HG02884 (cell line): ENCODE data around the gene CCDC148.

Experiments
- ATAC-seq: cut with Tn5 transposase; IDR thresholded peaks from one replicate; pipeline ENCODE4 v1.9.1; 2021; ENCODE audit warnings: mild to moderate bottlenecking, moderate library complexity; ENCODE audit not compliant: unreplicated experiment

The CCDC148 gene

DNA sequence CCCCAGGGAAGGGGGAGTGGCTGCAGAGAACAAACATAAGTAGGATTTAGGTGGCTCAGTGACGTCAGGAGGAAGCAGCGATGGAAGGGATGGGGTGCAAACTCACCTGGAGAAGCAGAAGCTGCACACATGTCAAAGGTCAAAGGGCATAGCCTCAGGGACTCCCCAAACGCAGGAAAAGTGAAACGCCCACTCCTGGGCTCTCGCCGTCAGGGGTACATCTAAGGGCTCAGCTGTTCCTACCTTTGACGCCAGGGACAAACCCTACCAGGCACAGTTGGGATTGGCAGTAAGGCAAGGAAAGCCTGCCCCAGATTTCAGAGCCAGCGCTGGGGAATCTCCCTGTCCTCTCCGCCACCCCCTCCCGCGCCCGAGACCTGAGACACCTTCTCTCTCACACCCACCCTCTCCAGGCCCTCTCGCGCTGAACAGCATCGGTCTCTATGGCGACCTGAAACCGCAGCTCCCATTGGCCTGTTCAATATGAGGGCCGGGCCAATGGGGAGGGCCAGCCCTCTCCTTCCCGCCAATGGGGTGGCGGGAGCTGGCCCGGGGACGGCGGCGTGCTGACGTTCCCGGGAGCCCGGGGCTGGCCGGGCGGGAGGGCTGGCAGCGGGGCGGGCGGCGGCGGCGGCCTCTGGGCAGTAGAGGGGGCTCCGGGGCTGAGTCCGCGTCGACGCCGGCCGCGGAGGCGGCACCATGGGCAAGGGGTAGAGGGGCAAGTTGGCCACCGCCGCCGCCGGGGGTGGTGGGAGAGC is at the start of gene CCDC148, which contains the start of gene PKP4:
Gene CCDC148 (minus strand): TSS at position 445 of the 758 bp plus-strand sequence. CDS start 314 bp downstream, at position 131.
Gene PKP4 (plus strand): TSS at position 644 of the 758 bp plus-strand sequence. CDS start 76,233 bp downstream, outside the sequence.
- ATAC-seq = peak; percentile 93

DNA sequence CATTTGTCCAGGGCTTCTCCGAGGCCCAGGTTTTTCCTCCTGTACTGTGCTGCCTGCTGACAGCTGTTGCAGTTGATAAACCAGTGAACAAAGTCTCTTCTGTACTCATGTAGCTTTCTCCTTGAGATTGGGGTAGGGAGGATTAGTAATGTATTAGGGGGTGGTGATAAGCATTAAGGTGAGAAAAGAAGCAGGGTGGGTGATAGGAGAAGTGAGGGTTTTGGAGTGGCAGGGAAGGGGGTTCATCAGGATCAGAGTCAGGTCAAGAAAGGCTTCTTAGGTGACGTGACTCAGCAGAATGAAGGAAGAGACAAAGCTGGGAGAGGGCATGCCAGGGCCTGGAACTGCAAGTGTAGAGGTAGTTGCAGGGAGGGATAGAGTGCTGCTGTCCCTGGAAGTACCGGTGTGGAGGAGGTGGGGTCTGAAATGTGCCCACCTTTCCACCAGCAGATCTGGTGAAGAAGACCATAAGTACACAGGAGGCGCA is 48.9 kb upstream of the CCDC148 start:
- ATAC-seq = no peak

DNA sequence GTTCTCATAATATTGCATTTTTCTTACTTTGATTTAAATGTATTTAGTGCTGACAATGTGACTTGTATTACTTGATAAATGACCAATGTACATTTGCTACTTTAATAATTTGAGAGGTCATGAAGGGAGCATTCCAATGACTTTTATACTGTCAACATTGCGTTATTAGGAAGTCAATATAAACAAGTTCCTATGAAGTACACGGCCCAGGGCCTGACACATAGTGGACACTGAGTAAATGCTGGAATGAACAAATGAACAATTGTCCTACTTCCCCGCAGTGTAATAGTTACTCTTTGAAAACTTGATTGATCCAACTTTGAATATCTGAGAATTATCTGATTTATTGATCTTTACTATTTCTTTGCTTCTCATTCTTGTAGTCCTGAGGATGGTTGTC is 47.5 kb upstream of the CCDC148 start:
- ATAC-seq = no peak

GRCh38 chr2:158502974-158503373 is 46.4 kb upstream of the CCDC148 start:
- no peak for ATAC-seq

GRCh38 chr2:158501301-158501700 is 44.7 kb upstream of the CCDC148 start:
- no peak for ATAC-seq

DNA sequence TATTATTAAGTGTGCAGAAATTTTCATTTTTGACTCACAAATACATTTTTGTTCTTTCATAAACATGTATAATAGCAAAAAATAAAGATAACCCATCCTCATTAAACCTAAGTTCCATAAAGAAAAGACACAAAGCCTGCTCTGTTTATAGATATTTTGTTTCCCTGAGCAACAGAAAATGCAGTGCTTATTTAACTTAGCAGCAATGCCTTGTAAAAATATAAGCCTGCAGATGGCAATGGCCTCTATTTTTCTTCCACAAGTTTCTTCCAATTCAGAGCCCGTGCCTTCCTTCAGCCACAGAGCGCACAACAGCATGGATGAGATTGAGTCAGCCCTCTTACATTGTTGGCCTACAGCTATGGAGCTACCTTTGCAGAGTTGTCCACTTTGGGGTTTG is 43.8 kb upstream of the CCDC148 start:
- ATAC-seq = no peak

- ATAC-seq = no peak
These were observed 42.8 kb upstream of the CCDC148 start for GRCh38 chr2:158499383-158499782.

- ATAC-seq = no peak
These were observed 42.2 kb upstream of the CCDC148 start for GRCh38 chr2:158498749-158499136.

DNA sequence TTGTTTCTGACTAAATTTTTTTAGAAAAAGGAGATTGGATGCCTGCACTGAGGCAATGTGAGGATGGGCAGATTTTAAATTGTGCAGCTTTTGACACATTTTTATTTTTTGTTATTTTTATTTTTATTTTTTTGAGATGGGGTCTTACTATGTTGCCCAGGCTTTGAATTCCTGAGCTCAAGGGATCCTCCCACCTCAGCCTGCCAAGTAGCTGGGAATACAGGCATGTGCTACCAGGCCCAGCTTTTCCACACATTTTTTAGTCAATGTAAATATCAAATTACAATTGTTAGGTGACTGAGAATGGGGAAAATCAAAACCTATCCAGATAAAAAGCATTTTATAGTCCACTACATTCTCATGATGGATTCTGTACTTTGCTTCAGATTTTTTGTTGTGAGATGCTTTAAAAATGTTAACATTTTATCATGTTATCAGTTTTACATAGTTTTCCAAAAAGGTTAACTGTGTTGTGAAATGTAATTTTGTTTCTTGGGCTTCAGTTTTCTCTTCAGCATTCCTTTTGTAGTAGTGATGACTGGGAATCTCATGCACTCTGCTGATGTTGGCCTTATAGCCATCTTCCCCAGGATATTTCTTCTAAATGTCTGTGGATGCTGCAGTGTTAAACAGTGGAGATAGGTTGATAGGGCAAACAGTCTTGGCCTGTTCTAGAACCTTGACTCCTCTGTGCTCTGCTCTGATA is 41.6 kb upstream of the CCDC148 start:
- ATAC-seq = no peak

DNA sequence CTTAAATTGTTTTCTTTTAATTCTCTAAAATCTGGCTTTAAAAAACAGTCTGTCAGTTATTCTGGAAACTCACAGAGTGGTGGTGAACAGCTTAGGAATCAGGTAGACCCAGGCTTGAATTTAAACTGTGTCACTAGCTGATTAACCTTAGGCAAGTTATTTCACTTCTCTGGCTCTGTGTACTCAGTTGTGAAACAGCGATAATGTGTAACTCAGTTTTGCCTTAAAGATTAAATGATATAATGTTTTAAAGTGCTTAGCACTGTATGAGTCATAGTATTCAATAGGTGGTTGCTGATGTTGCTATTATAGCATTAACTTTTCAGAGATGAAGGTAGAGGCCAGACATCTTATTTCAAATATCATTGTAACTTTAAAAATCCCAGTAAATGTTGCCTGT is 40.9 kb upstream of the CCDC148 start:
- ATAC-seq = no peak

- no peak for ATAC-seq
These were observed 40.4 kb upstream of the CCDC148 start for GRCh38 chr2:158496986-158497385.

DNA sequence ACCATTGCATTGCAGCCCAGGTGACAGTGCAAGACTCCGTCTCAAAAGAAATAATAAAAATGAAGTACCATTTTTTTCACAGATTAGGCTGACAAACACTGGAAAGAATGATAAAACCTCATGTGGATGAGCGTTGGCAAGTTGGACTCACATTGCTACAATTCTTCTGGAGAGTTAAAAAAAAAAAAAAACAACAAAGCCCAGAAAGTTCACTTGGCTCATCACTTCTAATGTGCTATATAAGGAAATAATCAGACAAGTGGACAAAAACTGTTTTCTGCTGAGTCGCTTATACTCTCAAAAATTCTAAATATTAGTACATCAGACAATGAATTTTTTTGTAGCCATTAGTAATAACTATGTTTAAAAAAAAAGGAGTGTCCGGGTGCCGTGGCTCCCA is 38.6 kb upstream of the CCDC148 start:
- no peak for ATAC-seq

GRCh38 chr2:158493458-158493857 is 36.9 kb upstream of the CCDC148 start:
- no peak for ATAC-seq

- ATAC-seq = no peak
These were observed 34.5 kb upstream of the CCDC148 start for GRCh38 chr2:158491072-158491471.

DNA sequence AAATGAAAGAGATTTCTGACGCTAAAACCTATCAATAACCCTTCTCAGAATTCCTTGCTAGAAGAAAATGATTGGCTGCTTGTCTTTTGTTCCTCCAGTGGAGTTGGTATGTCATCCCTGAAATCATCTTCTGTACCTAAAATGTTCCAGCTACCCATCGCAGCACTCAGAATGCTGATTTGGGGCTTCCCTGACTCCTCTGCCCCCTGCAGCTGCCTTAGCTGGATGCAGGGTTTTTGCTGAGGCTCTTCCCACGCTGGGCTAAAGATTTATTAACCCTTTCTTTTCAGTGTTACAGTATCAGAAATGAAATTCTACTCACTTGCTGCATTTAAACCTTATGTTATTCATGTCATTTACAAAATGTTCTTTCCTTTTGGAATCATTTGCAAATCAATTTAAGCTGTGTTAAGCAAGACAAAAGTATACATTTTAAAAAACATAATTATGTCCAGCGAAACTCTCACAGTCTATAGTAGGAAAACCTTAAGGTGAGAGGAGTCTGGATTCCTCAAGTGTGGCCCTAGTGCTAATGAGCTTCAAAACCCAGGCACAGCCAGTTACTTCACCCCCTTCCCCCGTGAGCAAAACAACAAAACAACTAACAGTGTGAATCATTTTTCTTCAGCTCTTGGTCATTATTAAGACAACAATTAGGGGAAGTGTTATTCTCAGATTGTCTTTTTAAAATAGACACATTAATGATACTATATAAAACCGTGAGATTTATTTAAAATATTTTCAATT is 33.0 kb upstream of the CCDC148 start:
- ATAC-seq = no peak

DNA sequence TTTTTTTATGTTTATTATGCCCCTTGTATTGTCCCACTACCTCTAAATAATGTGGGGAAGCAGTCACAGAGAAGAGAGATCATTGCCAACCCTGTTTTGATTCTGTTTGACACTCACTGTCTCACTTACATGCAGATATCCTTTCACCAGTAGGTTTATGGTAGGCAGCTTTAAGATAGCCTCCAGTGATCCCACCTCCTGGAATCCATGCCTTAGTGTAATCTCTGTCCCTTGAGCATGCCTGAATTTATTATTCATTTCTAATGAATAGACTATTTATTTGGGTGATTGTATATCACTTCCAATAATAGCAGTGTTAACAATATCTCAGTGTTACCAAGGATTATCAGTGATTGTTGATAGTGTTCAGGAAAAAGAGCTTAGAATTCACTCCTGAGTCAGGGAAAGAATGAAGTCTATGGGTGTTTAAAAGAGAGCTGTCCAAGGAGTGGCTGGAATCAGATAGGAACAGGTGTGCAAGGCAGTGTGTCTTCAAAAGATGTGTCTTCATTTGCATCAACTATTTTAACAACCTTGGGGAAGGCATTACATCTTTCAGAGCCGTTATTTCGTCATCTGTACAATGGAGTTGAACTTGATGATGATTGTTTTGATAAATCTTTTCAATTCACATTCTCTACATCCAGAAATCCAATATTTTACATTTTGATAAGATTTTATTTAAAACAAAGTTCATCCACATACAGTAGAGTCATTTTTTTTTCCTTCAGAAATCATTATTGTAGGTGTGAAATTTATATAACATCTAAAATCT is 32.1 kb upstream of the CCDC148 start:
- no peak for ATAC-seq

DNA sequence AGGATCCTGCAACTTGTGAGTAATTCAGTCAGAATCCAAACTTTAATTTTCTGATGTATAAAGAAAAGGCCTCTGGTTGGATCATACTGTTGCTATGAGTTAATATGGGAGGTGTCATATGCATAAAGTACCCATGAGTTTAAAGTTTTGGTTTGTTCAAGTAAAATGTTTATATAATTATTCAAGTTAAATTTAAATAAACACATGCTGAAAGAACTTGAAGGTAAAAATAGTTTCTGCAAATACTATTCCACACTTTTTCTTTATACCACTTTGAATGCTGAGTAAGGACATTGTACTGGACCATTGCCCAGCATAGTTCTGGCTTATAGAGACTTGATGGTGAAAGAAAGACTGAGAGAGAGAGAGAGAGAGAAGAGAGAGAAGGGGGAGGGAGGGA is 30.9 kb upstream of the CCDC148 start:
- no peak for ATAC-seq

- ATAC-seq = peak; percentile 41
These were observed 30.4 kb upstream of the CCDC148 start for GRCh38 chr2:158486970-158487325.

DNA sequence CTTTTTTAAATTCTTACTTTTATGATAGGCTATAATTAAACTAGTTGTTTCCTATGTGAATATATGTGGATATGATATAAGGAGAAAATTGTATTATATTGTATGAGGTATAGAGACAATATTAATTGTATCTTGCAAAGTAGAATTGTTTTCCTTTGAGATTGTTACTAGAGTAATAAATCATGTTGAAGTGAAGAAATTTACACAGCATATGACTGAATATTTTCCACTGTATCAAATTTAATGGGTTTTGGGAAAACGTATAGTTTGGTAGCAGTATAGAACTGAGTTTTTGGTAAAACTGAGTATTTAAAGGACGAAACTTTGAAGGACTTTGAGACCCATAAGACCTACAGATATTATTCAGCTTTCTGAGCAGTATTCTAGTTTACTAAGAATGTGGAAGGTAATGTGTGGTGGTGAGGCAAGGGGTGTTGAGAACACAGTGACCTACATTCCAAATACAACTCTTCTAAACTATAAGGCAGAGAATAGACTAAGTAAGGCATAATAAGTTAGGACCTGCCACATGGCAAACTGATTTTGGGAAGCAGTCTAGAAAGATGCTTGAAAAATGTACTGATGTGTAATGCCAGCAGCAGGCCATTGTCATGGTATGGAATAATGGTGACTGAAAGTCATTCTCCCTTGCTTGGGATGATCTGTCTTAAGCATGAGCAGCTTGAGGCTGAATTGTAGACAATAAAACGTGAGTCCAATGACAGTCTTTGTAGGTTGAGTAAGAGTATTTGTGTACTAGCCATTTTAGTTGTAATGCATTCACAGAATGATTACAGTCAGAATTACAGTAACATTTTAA is 29.8 kb upstream of the CCDC148 start:
- peak; percentile 4 for ATAC-seq
